Mucosa of stomach (tissue), 1 donor: ENCODE data around the gene LRP8.

Experiments
- H3K27me3 ChIP-seq: one replicate; pipeline ENCODE4 v1.7.0; 2013; ENCODE audit warnings: mild to moderate bottlenecking, low read length; ENCODE audit not compliant: control insufficient read depth, insufficient read depth
- H3K36me3 ChIP-seq: one replicate; pipeline ENCODE4 v1.7.0; 2013; ENCODE audit warnings: low read length; ENCODE audit not compliant: control insufficient read depth, insufficient read depth
- H3K4me1 ChIP-seq: one replicate; pipeline ENCODE4 v1.7.0; 2013; ENCODE audit warnings: mild to moderate bottlenecking, low read length; ENCODE audit not compliant: control insufficient read depth, insufficient read depth
- H3K4me3 ChIP-seq: one replicate; pipeline ENCODE4 v1.7.0; 2013; ENCODE audit warnings: low read length
- H3K9ac ChIP-seq: one replicate; pipeline ENCODE4 v1.7.0; 2013; ENCODE audit warnings: mild to moderate bottlenecking, low read length, moderate library complexity
- H3K9me3 ChIP-seq: one replicate; pipeline ENCODE4 v1.7.0; 2013; ENCODE audit warnings: mild to moderate bottlenecking, low read length, moderate library complexity; ENCODE audit not compliant: control insufficient read depth
- donor health status: Pancreatic carcinoma.

The LRP8 gene

GRCh38 chr1:53196017-53196484 lies 131.8 kb downstream of the LRP8 start:
- Histone ChIP-seq H3K4me1 (peaks cover 26% of the 10 kb centered on the region), H3K9ac (peak overlapping the region; percentile 97), H3K9me3 (no peaks in the 10 kb centered on the region)

DNA sequence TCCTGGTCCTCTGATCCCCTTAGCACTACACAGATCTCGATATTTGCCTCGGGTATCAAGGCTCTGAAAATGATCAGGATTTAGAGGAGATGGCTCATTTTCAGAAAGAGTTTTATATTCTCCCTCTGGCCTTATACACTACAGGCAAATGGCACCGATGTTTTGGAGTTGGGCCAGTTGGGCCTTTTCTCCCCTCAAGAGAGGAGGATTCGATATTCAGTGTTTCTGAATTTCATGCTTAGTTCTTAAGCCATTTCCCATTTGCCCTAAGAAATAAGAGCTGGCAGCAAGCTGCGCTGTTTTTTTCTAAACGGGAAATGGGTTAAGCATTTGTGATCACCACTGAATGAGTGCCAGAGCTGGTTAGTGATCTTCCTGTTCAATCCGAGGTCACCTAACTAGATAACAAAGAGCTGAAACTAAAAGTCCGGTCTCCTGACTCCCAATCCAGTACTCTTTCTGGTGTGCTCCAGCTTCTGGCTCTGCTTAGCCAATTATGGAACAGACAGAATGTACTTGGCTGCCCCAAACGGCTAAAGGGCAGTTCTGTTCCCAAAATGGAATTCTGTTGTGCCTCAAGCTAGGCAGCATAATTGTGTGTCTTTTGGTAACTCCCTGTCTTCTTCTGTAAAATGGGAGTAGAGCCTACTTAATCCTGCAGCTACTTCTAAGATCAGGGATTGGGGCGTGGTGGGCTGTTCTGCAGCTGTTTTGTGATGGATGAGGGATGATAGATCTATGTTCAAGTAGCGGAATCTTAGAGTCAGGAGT lies 132.4 kb downstream of the LRP8 start:
- peak overlapping the region; percentile 96 for H3K4me3 ChIP-seq
- H3K27me3 ChIP-seq = no peaks in the 10 kb centered on the region
- H3K4me1 ChIP-seq = peaks cover 26% of the 10 kb centered on the region
- no peak overlapping the region for H3K9ac ChIP-seq
- H3K9me3 ChIP-seq = no peaks in the 10 kb centered on the region
- no peaks in the 10 kb centered on the region for H3K36me3 ChIP-seq

More at GRCh38 chr1:53196017-53196484, 131.8 kb downstream of the LRP8 start:
- Histone ChIP-seq H3K27me3 (no peaks in the 10 kb centered on the region), H3K36me3 (no peaks in the 10 kb centered on the region), H3K4me3 (peak overlapping the region; percentile 96)
